ENCODE results near the gene RANBP9.

DNA sequence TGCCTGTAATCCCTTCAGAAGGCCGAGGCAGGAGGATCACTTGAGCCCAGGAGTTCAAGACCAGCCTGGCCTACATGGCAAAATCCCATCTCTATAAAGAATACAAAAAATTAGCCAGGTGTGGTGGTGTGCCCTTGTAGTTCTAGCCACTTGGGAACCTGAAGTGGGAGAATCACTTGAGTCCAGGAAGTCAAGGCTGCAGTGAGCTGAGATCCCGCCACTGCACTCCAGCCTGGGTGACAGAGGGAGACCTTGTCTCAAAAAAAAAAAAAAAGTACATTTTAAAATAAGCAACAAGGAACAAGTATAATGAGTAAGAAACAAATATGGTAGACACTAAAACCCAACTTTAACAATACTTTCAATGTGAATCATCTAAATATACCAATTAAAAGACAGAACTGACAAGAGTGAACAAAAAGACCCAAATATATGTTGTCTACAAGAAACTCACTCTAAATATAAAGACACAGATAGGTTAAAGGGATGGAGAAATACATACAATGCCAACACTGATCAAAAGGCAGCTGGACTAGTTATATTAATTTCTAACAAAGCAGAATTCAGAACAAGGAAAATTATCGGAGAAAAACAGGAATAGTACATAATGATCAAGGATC is 37.7 kb downstream of the RANBP9 start:
- TF ChIP-seq YY1 (IDR thresholded peaks at IDR 0.05; ENCODE audit: insufficient read depth, insufficient read length) (no peak), ZNF274 (IDR thresholded peaks at IDR 0.05; ENCODE audit: low read depth, low read length) (no peak), SUZ12 (IDR thresholded peaks at IDR 0.05; ENCODE audit: extremely low read depth, insufficient read depth, insufficient read length) (no peak)
